AG20443 (cell line): ENCODE data around the gene MBTD1.
"Not testable (repeated sequence)": the region's sequence is repeated elsewhere in the genome, so short reads cannot be mapped to it uniquely, and the experiment has no call there.

Experiments
- DNase-seq: peaks from one replicate; pipeline ENCODE4 v3.0.0; 2012; ENCODE audit warnings: low spot score, mixed read lengths

Gene MBTD1

GRCh38 chr17:51255673-51256072 lies 4.2 kb downstream of the MBTD1 start:
- DNase-seq = no peak

- DNase-seq = no peak
These were observed 8.8 kb downstream of the MBTD1 start for GRCh38 chr17:51251010-51251409.

- DNase-seq = no peak
These were observed 9.5 kb downstream of the MBTD1 start for GRCh38 chr17:51250314-51250840.

- no peak for DNase-seq
These were observed 14.3 kb downstream of the MBTD1 start for GRCh38 chr17:51245535-51245934.

GRCh38 chr17:51244041-51244440 lies 15.8 kb downstream of the MBTD1 start:
- no peak for DNase-seq

- DNase-seq = no peak
These were observed 19.6 kb downstream of the MBTD1 start for GRCh38 chr17:51240275-51240674.

- no peak for DNase-seq
These were observed 21.5 kb downstream of the MBTD1 start for GRCh38 chr17:51238255-51238887.

- DNase-seq = no peak
These were observed 25.7 kb downstream of the MBTD1 start for GRCh38 chr17:51234162-51234561.

- no peak for DNase-seq
These were observed 27.9 kb downstream of the MBTD1 start for GRCh38 chr17:51231999-51232398.

- DNase-seq = no peak
These were observed 29.5 kb downstream of the MBTD1 start for GRCh38 chr17:51230306-51230705.

GRCh38 chr17:51229889-51230288 lies 30.0 kb downstream of the MBTD1 start:
- no peak for DNase-seq

GRCh38 chr17:51228161-51228560 lies 31.7 kb downstream of the MBTD1 start:
- DNase-seq = peak; percentile 65

- DNase-seq = not testable (repeated sequence)
These were observed 34.3 kb downstream of the MBTD1 start for GRCh38 chr17:51225523-51225922.

- DNase-seq = peak; percentile 8
These were observed 35.2 kb downstream of the MBTD1 start for GRCh38 chr17:51224402-51225262.

GRCh38 chr17:51221322-51221721 lies 38.5 kb downstream of the MBTD1 start:
- no peak for DNase-seq

- no peak for DNase-seq
These were observed 41.9 kb downstream of the MBTD1 start for GRCh38 chr17:51217946-51218345.

GRCh38 chr17:51214920-51215319 lies 44.9 kb downstream of the MBTD1 start:
- no peak for DNase-seq

GRCh38 chr17:51203838-51204237 lies 56.0 kb downstream of the MBTD1 start:
- DNase-seq = no peak

GRCh38 chr17:51200846-51201245 lies 59.0 kb downstream of the MBTD1 start:
- DNase-seq = no peak

GRCh38 chr17:51200295-51200694 lies 59.6 kb downstream of the MBTD1 start:
- no peak for DNase-seq

- no peak for DNase-seq
These were observed 62.1 kb downstream of the MBTD1 start for GRCh38 chr17:51197754-51198153.

- no peak for DNase-seq
These were observed 68.0 kb downstream of the MBTD1 start for GRCh38 chr17:51191895-51192294.

GRCh38 chr17:51189628-51190027 lies 70.2 kb downstream of the MBTD1 start:
- DNase-seq = no peak
